ENCODE data around the gene JRKL. TPM values are rescaled to one million over a fixed set of nuclear protein-coding genes. Genes with fewer than 3 reads are reported as not detected.

The JRKL gene
- total RNA-seq, 3 donors from 2014 or later, result 6.7 to 11.4 (median 9.2) TPM

GRCh38 chr11:96342961-96343711, 46.7 kb upstream of the JRKL start, which contains the start of gene MAML2:
Gene MAML2 (minus strand): TSS chr11:96343195. CDS start chr11:96341895, 1,300 bp downstream.
- Histone ChIP-seq H3K27ac (peak within 1 kb of the TSS; percentile 94 to 96), H3K4me1 (peaks cover 0 to 3% of the 10 kb centered on the region in 2 donors), H3K4me3 (peak within 1 kb of the TSS; percentile 62 to 87 (median 72)), H3K36me3 (no peaks in the 10 kb centered on the region), H3K27me3 (no peaks in the 10 kb centered on the region), H3K9me3 (no peaks in the 10 kb centered on the region)
- peak; percentile 92 to 93 for DNase-seq (ENCODE audit: low spot score in 2 of 2)
- TF ChIP-seq CTCF (IDR thresholded peaks at IDR 0.05) (peak; percentile 81 to 96 (median 90)), POLR2A (IDR thresholded peaks at IDR 0.05) (no peak), POLR2AphosphoS5 (IDR thresholded peaks at IDR 0.05) (peak; percentile 68 to 89 (median 84))
- intact Hi-C loops (cut with DNase I; ENCODE audit: low total_unique reads), result no loop called here

- Histone ChIP-seq H3K36me3 (no peaks in the 10 kb centered on the region), H3K27me3 (no peaks in the 10 kb centered on the region), H3K4me1 (no peaks in the 10 kb centered on the region), H3K27ac (no peak overlapping the region), H3K9me3 (no peaks in the 10 kb centered on the region), H3K4me3 (no peak overlapping the region)
- TF ChIP-seq POLR2AphosphoS5 (IDR thresholded peaks at IDR 0.05), result no peak
- TF ChIP-seq CTCF (IDR thresholded peaks at IDR 0.05), result no peak
- no peak for TF ChIP-seq POLR2A (IDR thresholded peaks at IDR 0.05)
- no peak for DNase-seq (ENCODE audit: low spot score in 2 of 2)
- intact Hi-C loops (cut with DNase I; ENCODE audit: low total_unique reads), result no loop called here
Observed at GRCh38 chr11:96356848-96357247, 33.0 kb upstream of the JRKL start.

GRCh38 chr11:96357794-96358193, 32.0 kb upstream of the JRKL start:
- intact Hi-C loops (cut with DNase I; ENCODE audit: low total_unique reads), result no loop called here
- Histone ChIP-seq H3K4me3 (no peak overlapping the region), H3K4me1 (no peaks in the 10 kb centered on the region), H3K9me3 (no peaks in the 10 kb centered on the region), H3K36me3 (no peaks in the 10 kb centered on the region), H3K27ac (no peak overlapping the region), H3K27me3 (no peaks in the 10 kb centered on the region)
- DNase-seq (ENCODE audit: low spot score in 2 of 2), result no peak
- TF ChIP-seq CTCF (IDR thresholded peaks at IDR 0.05) (no peak), POLR2A (IDR thresholded peaks at IDR 0.05) (no peak), POLR2AphosphoS5 (IDR thresholded peaks at IDR 0.05) (no peak)

GRCh38 chr11:96358321-96358720, 31.5 kb upstream of the JRKL start:
- H3K4me1 ChIP-seq, result no peaks in the 10 kb centered on the region
- intact Hi-C loops (cut with DNase I; ENCODE audit: low total_unique reads), result no loop called here
- no peak for DNase-seq (ENCODE audit: low spot score in 2 of 2)
- TF ChIP-seq POLR2A (IDR thresholded peaks at IDR 0.05) (no peak), POLR2AphosphoS5 (IDR thresholded peaks at IDR 0.05) (no peak), CTCF (IDR thresholded peaks at IDR 0.05) (no peak)
- H3K36me3 ChIP-seq, result no peaks in the 10 kb centered on the region
- H3K9me3 ChIP-seq, result no peaks in the 10 kb centered on the region
- no peaks in the 10 kb centered on the region for H3K27me3 ChIP-seq
- no peak overlapping the region for H3K4me3 ChIP-seq
- H3K27ac ChIP-seq, result no peak overlapping the region

GRCh38 chr11:96361778-96362177, 28.0 kb upstream of the JRKL start:
- H3K4me3 ChIP-seq, result no peak overlapping the region
- no peaks in the 10 kb centered on the region for H3K4me1 ChIP-seq
- no peak overlapping the region for H3K27ac ChIP-seq
- no peaks in the 10 kb centered on the region for H3K9me3 ChIP-seq
- H3K27me3 ChIP-seq, result no peaks in the 10 kb centered on the region
- no peaks in the 10 kb centered on the region for H3K36me3 ChIP-seq
- intact Hi-C loops (cut with DNase I; ENCODE audit: low total_unique reads), result no loop called here
- TF ChIP-seq POLR2AphosphoS5 (IDR thresholded peaks at IDR 0.05) (no peak), CTCF (IDR thresholded peaks at IDR 0.05) (no peak), POLR2A (IDR thresholded peaks at IDR 0.05) (no peak)
- no peak for DNase-seq (ENCODE audit: low spot score in 2 of 2)

Measured in breast epithelium (tissue), 4 donors.